Measurements from ENCODE around the gene ALG12. TPM values are rescaled to one million over a fixed set of nuclear protein-coding genes. Genes with fewer than 3 reads are reported as not detected.

Gene ALG12
- total and polyA plus RNA-seq, 2 of the 8 experiments (the other 6 are each of a cell fraction or from before 2014, with no cell fraction given), result 13.4 to 22.5 TPM

DNA sequence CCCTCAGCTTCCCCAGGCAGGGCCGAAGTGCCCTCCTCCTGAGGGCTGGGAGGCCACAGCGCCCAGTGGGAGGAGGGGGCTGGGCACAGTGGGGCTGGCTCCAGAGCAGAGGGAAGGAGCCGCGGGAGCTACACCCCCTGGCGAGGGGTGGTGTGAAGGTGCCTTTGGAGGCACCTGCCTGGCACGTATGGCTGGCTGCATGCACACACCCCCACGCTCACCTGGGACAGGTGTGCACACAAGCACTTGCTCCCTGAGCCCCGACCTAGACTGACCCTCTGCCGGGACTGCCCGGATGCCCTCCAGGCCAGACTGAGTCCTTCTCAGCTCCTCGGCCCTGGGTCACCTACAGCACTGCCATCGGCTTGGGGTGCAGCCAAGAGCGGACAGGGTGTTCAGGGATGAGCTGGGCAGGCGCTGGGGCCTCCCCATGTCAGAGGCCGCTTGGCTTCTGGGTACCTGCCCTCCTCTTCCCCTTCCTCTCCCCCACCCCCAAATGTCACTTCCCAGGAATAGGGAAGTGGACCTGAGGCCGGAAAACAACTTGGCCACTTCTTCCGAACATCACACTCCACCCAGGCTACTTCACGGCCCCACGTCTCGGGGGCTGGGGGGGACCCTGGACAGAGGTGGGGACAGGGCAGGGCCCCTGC, 34.9 kb upstream of the ALG12 start:
- H3K36me3 ChIP-seq (ENCODE audit: control insufficient read depth in 2 of 4, insufficient read depth in 4 of 4, low read length in 3 of 4), result no peaks in the 10 kb centered on the region
- no peak overlapping the region for H3K4me2 ChIP-seq (ENCODE audit: insufficient read depth in 1 of 2, low read depth in 2 of 2, low read length in 2 of 2)
- H3K56ac ChIP-seq (replicated peaks; ENCODE audit: insufficient read length, low read depth, low read length), result no peak overlapping the region
- H3K79me1 ChIP-seq (ENCODE audit: low read depth, low read length), result no peaks in the 10 kb centered on the region
- H3K18ac ChIP-seq (ENCODE audit: extremely low read depth, low read length), result no peak overlapping the region
- no peak overlapping the region for H3K27ac ChIP-seq (ENCODE audit: low read depth, low read length)
- DNase-seq (ENCODE audit: low read depth in 1 of 2, low spot score in 2 of 2) (no peak), FAIRE-seq (no peak)
- H3K4ac ChIP-seq (replicated peaks; ENCODE audit: insufficient read length, low read depth, low read length), result no peak overlapping the region
- H2BK15ac ChIP-seq (ENCODE audit: low read length), result no peak overlapping the region
- H3K27me3 ChIP-seq (replicated peaks in 1 of 4; ENCODE audit: control insufficient read depth in 3 of 4, extremely low read depth in 1 of 4, insufficient read depth in 3 of 4, low read length in 3 of 4), result no peaks in the 10 kb centered on the region
- H3K79me2 ChIP-seq (ENCODE audit: control insufficient read depth in 1 of 2, insufficient read depth in 2 of 2, low read length in 2 of 2), result no peaks in the 10 kb centered on the region
- H2BK120ac ChIP-seq (replicated peaks; ENCODE audit: low read depth, low read length), result no peak overlapping the region
- no peaks in the 10 kb centered on the region for H3K9me3 ChIP-seq (ENCODE audit: insufficient read depth in 2 of 2, low read depth in 1 of 2, low read length in 1 of 2)
- H3K4me3 ChIP-seq (ENCODE audit: extremely low read depth in 1 of 4, insufficient read depth in 2 of 4, low read depth in 3 of 4, low read length in 4 of 4), result no peak overlapping the region
- H4K8ac ChIP-seq (ENCODE audit: extremely low read depth, insufficient read depth, low read length), result peak overlapping the region; percentile 51; the same call in 1 of the 2 replicates
- H4K20me1 ChIP-seq (replicated peaks in 1 of 2; ENCODE audit: control insufficient read depth in 1 of 2, insufficient read depth in 2 of 2, low read length in 2 of 2), result peaks cover 0 to 2% of the 10 kb centered on the region in 2 experiments
- no peak overlapping the region for H2AK5ac ChIP-seq (ENCODE audit: low read depth, low read length)
- H3K23me2 ChIP-seq (ENCODE audit: low read depth, low read length), result no peaks in the 10 kb centered on the region
- no peak overlapping the region for H4K91ac ChIP-seq (replicated peaks; ENCODE audit: insufficient read length, low read length)
- H2BK5ac ChIP-seq (ENCODE audit: low read depth, low read length), result no peak overlapping the region
- peaks cover 0 to 22% (median 7%) of the 10 kb centered on the region in 4 experiments; a peak in 5 of 7 replicates for H3K4me1 ChIP-seq (replicated peaks in 1 of 4; ENCODE audit: control insufficient read depth in 3 of 4, insufficient read depth in 4 of 4, low read length in 3 of 4)
- POLR2A ChIA-PET (ENCODE audit: partially characterized antibody), result interaction anchor here (1.3 to 1.9 kb wide), 4 partner anchors 9 to 14 kb away, joined by 3 to 10 read pairs (median 4); no protein-coding TSS in a partner anchor
- H3K14ac ChIP-seq (ENCODE audit: insufficient read length), result no peak overlapping the region
- no peak overlapping the region for H2AFZ ChIP-seq (ENCODE audit: low read length)
- WGBS, 2 experiments (ENCODE audit: extremely low coverage in 1 of 2, insufficient coverage in 1 of 2, insufficient read length in 1 of 2, insufficient replicate concordance in 2 of 2, low coverage in 1 of 2, low lambda C conversion rate in 2 of 2, missing lambda C conversion rate in 1 of 2), result 96% methylated on average over 18 of the region's 20 CpGs; no CpG with 5 or more reads in 1 of the 2 experiments
- no peak overlapping the region for H4K5ac ChIP-seq (ENCODE audit: insufficient read length, low read depth, low read length)
- CTCF ChIA-PET (ENCODE audit: partially characterized antibody), result interaction anchor here (0.6 to 2.4 kb wide), 2 partner anchors 27 to 77 kb away, joined by 3 to 11 read pairs; no protein-coding TSS in a partner anchor
- no peak overlapping the region for H3K23ac ChIP-seq (ENCODE audit: insufficient read length)
- H3K9ac ChIP-seq (replicated peaks in 1 of 4; ENCODE audit: extremely low read depth in 1 of 4, low read depth in 3 of 4, low read length in 3 of 4), result no peak overlapping the region
- H2BK12ac ChIP-seq (ENCODE audit: low read depth, low read length), result no peak overlapping the region
- no peak overlapping the region for H2BK20ac ChIP-seq (ENCODE audit: low read length)
- TF ChIP-seq KDM4A (IDR thresholded peaks at IDR 0.05; ENCODE audit: low read depth, low read length, severe bottlenecking) (no peak), NRF1 (IDR thresholded peaks at IDR 0.05; ENCODE audit: low read depth, low read length) (no peak), EZH2 (IDR thresholded peaks at IDR 0.05; ENCODE audit: low read depth, low read length, severe bottlenecking) (no peak), RAD21 (IDR thresholded peaks at IDR 0.05 in 1 of 2, conservative IDR thresholded peaks at IDR 0.05 in 1 of 2; ENCODE audit: low read depth in 2 of 2, low read length in 2 of 2) (no peak), RBBP5 (IDR thresholded peaks at IDR 0.05; ENCODE audit: borderline replicate concordance, low read depth, low read length) (no peak), CBX5 (IDR thresholded peaks at IDR 0.05; ENCODE audit: low read depth, low read length) (no peak), ASH2L (IDR thresholded peaks at IDR 0.05; ENCODE audit: low read length) (no peak), CEBPB (IDR thresholded peaks at IDR 0.05; ENCODE audit: low read depth, low read length) (no peak), SRF (IDR thresholded peaks at IDR 0.05; ENCODE audit: low read depth, low read length) (no peak)
- TF ChIP-seq, protein P1, sequence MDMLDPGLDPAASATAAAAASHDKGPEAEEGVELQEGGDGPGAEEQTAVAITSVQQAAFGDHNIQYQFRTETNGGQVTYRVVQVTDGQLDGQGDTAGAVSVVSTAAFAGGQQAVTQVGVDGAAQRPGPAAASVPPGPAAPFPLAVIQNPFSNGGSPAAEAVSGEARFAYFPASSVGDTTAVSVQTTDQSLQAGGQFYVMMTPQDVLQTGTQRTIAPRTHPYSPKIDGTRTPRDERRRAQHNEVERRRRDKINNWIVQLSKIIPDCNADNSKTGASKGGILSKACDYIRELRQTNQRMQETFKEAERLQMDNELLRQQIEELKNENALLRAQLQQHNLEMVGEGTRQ (IDR thresholded peaks at IDR 0.05; ENCODE audit: low read length), result no peak
- TF ChIP-seq, protein P2, sequence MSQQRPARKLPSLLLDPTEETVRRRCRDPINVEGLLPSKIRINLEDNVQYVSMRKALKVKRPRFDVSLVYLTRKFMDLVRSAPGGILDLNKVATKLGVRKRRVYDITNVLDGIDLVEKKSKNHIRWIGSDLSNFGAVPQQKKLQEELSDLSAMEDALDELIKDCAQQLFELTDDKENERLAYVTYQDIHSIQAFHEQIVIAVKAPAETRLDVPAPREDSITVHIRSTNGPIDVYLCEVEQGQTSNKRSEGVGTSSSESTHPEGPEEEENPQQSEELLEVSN (IDR thresholded peaks at IDR 0.05), result no peak

Measured in H1 (cell line).